Osteocyte (in vitro differentiated cells): Measurements from ENCODE around the gene ESPN. TPM values are rescaled to one million over a fixed set of nuclear protein-coding genes. Genes with fewer than 3 reads are reported as not detected.
"Not testable (repeated sequence)": the region's sequence is repeated elsewhere in the genome, so short reads cannot be mapped to it uniquely, and the experiment has no call there.

ENCODE experiments used
- DNase-seq: peaks from one replicate; pipeline ENCODE4 v3.0.0; 2021; ENCODE audit warnings: mixed read lengths; ENCODE audit not compliant: unreplicated experiment; ENCODE audit errors: extremely low spot score
- H3K27ac Mint-ChIP-seq: one replicate; pipeline ENCODE4 v1.8.0; 2021; ENCODE audit warnings: mild to moderate bottlenecking, mixed read lengths; ENCODE audit not compliant: unreplicated experiment
- H3K27me3 Mint-ChIP-seq: one replicate; pipeline ENCODE4 v1.8.0; 2021; ENCODE audit warnings: mixed read lengths; ENCODE audit not compliant: unreplicated experiment
- H3K36me3 Mint-ChIP-seq: one replicate; pipeline ENCODE4 v1.8.0; 2021; ENCODE audit warnings: mixed read lengths; ENCODE audit not compliant: unreplicated experiment
- H3K4me1 Mint-ChIP-seq: one replicate; pipeline ENCODE4 v1.8.0; 2021; ENCODE audit warnings: mixed read lengths; ENCODE audit not compliant: unreplicated experiment
- H3K4me3 Mint-ChIP-seq: one replicate; pipeline ENCODE4 v1.8.0; 2021; ENCODE audit warnings: mild to moderate bottlenecking, moderate library complexity, mixed read lengths; ENCODE audit not compliant: unreplicated experiment
- H3K9me3 Mint-ChIP-seq: one replicate; pipeline ENCODE4 v1.8.0; 2021; ENCODE audit warnings: mixed read lengths; ENCODE audit not compliant: unreplicated experiment
- CTCF ChIP-seq: fragments of 200-600 bp; sonication (generic); IDR thresholded peaks from 2 replicates; pipeline ENCODE4 v1.5.0; 2021; ENCODE audit warnings: antibody characterized with exemption, mild to moderate bottlenecking, moderate library complexity
- total RNA-seq: library from RNA; stranded (reverse); gene quantifications from 2 replicates; pipeline ENCODE4 v1.2.1, GENCODE V29; 2021

Gene ESPN
- total RNA-seq, 1 donor from 2014 or later, result not detected

- Mint-ChIP-seq H3K4me3 (no peak overlapping the region), H3K27ac (no peak overlapping the region), H3K4me1 (peaks cover 13% of the 10 kb centered on the region), H3K27me3 (peaks cover 24% of the 10 kb centered on the region), H3K9me3 (no peaks in the 10 kb centered on the region), H3K36me3 (no peaks in the 10 kb centered on the region)
- no peak for TF ChIP-seq CTCF
- no peak for DNase-seq
Observed at GRCh38 chr1:6450005-6450450, 25.5 kb downstream of the ESPN start.

- not testable (repeated sequence) for H3K27ac Mint-ChIP-seq, DNase-seq, H3K4me3 Mint-ChIP-seq, H3K9me3 Mint-ChIP-seq, H3K36me3 Mint-ChIP-seq
- Mint-ChIP-seq H3K4me1 (peaks cover 13% of the 10 kb centered on the region), H3K27me3 (peaks cover 24% of the 10 kb centered on the region)
Observed at GRCh38 chr1:6450486-6450885, 25.9 kb downstream of the ESPN start.

- H3K4me3 Mint-ChIP-seq, result no peak overlapping the region
- no peak for DNase-seq
- no peaks in the 10 kb centered on the region for H3K9me3 Mint-ChIP-seq
- H3K27ac Mint-ChIP-seq, result no peak overlapping the region
- peaks cover 24% of the 10 kb centered on the region for H3K27me3 Mint-ChIP-seq
- H3K4me1 Mint-ChIP-seq, result peaks cover 13% of the 10 kb centered on the region
- H3K36me3 Mint-ChIP-seq, result no peaks in the 10 kb centered on the region
- TF ChIP-seq CTCF, result no peak
Observed at GRCh38 chr1:6450943-6451373, 26.4 kb downstream of the ESPN start.

GRCh38 chr1:6453895-6454855 lies 29.6 kb downstream of the ESPN start:
- peaks cover 14% of the 10 kb centered on the region for H3K27me3 Mint-ChIP-seq
- H3K36me3 Mint-ChIP-seq, result not testable (repeated sequence)

GRCh38 chr1:6454856-6455751 lies 30.5 kb downstream of the ESPN start:
- H3K36me3 Mint-ChIP-seq, result no peaks in the 10 kb centered on the region
- H3K4me3 Mint-ChIP-seq, result no peak overlapping the region
- H3K4me1 Mint-ChIP-seq, result no peaks in the 10 kb centered on the region
- no peak for DNase-seq
- H3K9me3 Mint-ChIP-seq, result no peaks in the 10 kb centered on the region
- H3K27ac Mint-ChIP-seq, result no peak overlapping the region
- TF ChIP-seq CTCF, result no peak
- peaks cover 6% of the 10 kb centered on the region for H3K27me3 Mint-ChIP-seq

More at GRCh38 chr1:6453895-6454855, 29.6 kb downstream of the ESPN start:
- H3K4me1 Mint-ChIP-seq, H3K27ac Mint-ChIP-seq, H3K9me3 Mint-ChIP-seq, DNase-seq, H3K4me3 Mint-ChIP-seq: not testable (repeated sequence)

- H3K27me3 Mint-ChIP-seq, H3K36me3 Mint-ChIP-seq, H3K27ac Mint-ChIP-seq, H3K4me1 Mint-ChIP-seq, H3K9me3 Mint-ChIP-seq, H3K4me3 Mint-ChIP-seq, DNase-seq: not testable (repeated sequence)
Observed at GRCh38 chr1:6455752-6456520, 31.4 kb downstream of the ESPN start.
